ENCODE measurements around the gene MRPL51.
"Not testable (repeated sequence)": the region's sequence is repeated elsewhere in the genome, so short reads cannot be mapped to it uniquely, and the experiment has no call there.

Gene MRPL51

GRCh38 chr12:6532051-6532926 is 39.2 kb upstream of the MRPL51 start:
- no peak for DNase-seq (ENCODE audit: low read depth, low spot score)

GRCh38 chr12:6530576-6531260 is 37.7 kb upstream of the MRPL51 start:
- DNase-seq (ENCODE audit: low read depth, low spot score), result no peak

DNA sequence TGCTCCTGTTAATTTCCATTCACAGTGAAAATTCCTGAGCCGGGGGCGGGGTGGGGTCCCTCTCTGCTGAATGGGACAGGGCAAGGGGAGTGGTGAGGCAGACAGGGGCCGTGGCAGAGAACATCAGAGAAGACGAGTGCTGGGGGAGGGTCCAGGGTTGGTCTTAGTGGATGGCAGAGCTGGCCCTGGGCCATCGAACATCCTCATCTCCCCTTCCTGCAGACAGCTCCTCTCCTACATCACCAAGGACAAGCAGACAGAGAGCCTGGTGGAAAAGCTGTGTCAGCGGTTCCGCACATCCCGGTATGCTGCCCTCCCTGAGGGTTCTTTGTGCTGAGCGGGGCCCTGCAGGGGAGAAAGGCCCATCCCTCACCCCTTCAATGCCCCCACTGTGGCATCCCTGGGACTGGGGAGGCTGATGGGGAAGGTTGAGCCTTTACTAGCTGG is 36.3 kb upstream of the MRPL51 start:
- DNase-seq (ENCODE audit: low read depth, low spot score), result no peak

GRCh38 chr12:6528539-6529235 is 35.6 kb upstream of the MRPL51 start:
- no peak for DNase-seq (ENCODE audit: low read depth, low spot score)

DNA sequence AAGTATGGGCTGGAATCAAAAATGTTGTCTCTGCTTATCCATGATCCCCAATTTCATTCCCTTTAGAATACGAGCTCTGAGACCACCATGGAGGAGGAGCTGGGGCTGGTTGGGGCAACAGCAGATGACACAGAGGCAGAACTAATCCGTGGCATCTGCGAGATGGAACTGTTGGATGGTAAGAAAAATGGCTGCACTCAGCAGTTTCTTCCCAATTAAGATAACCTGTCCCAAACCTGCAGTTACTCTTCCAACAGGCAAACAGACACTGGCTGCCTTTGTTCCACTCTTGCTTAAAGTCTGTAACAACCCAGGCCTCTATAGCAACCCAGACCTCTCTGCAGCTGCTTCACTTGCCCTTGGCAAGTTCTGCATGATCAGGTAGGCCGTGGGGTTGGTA is 34.6 kb upstream of the MRPL51 start:
- no peak for DNase-seq (ENCODE audit: low read depth, low spot score)

GRCh38 chr12:6526766-6527525 is 33.9 kb upstream of the MRPL51 start:
- DNase-seq (ENCODE audit: low read depth, low spot score), result no peak

DNA sequence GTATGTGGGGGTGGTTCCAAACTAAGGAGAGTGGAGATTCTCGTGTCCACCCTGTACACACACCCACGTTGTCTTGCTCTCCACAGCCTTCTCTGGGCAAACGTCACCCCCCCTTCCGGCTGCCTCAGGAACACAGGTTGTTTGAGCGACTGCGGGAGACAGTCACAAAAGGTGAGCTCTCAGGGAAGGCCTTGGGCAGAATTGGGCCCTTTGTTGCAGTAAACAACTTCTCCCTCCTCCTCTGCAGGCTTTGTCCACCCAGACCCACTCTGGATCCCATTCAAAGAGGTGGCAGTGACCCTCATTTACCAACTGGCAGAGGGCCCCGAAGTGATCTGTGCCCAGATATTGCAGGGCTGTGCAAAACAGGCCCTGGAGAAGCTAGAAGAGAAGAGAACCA is 33.1 kb upstream of the MRPL51 start:
- DNase-seq (ENCODE audit: low read depth, low spot score), result no peak

GRCh38 chr12:6524648-6525047 is 31.6 kb upstream of the MRPL51 start:
- DNase-seq (ENCODE audit: low read depth, low spot score), result no peak

DNA sequence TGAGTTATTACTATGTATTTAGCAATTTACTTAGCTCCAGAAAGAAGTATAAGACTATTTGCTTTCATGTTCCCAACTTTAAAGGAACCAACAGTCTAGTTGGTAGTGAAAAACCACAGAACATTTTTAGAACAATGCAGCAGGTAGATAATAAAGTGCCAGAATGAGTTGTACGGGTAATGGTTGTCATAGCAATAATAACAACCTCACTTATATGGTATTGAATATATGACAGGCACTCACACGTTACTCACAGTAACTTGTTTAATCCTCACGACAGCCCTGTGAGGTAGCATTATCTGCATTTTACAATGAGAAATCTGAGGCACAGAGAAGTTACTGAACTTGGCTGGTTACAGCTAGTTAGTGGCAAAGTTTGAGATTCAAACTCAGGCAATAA is 30.6 kb upstream of the MRPL51 start:
- DNase-seq (ENCODE audit: low read depth, low spot score), result no peak

GRCh38 chr12:6522193-6522592 is 29.1 kb upstream of the MRPL51 start:
- DNase-seq (ENCODE audit: low read depth, low spot score), result no peak

GRCh38 chr12:6520186-6520585 is 27.1 kb upstream of the MRPL51 start:
- no peak for DNase-seq (ENCODE audit: low read depth, low spot score)

- no peak for DNase-seq (ENCODE audit: low read depth, low spot score)
Measured at GRCh38 chr12:6508087-6508486, 15.0 kb upstream of the MRPL51 start.

GRCh38 chr12:6507102-6507998 is 14.3 kb upstream of the MRPL51 start:
- peak; percentile 17 for DNase-seq (ENCODE audit: low read depth, low spot score)

- no peak for DNase-seq (ENCODE audit: low read depth, low spot score)
Measured at GRCh38 chr12:6500466-6500865, 7.4 kb upstream of the MRPL51 start.

DNA sequence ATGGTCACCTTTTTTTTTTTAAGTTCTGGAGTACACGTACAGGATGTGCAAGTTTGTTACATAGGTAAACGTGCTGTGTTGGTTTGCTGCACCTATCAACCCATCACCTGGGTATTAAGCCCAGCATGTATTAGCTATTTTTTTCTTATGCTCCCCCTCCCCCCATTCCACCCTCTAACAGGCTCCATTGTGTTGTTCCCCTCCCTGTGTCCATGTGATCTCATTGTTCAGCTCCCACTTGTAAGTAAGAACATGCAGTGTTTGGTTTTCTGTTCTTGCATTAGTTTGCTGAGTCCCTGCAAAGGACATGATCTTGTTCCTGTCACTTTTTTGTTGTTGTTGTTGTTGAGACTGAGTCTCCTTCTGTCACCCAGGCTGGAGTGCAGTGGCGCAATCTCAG is 4.2 kb upstream of the MRPL51 start:
- not testable (repeated sequence) for DNase-seq (ENCODE audit: low read depth, low spot score)

DNA sequence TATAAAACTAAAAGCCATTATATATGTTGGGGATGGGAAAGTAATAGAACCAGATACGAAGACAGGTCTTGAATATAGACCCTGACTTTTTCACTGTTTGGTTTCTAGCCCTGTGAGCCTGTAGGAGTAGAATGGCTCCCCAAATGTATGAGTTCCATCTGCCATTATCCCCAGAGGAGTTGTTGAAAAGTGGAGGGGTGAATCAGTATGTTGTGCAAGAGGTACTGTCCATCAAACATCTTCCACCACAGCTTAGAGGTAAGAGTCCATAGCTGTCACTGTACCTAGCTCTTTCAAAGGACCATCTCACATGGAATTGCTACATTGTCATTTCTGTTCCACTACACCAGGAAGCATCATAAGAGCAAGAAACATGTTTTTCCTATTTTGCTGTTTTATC is 1.9 kb upstream of the MRPL51 start:
- no peak for DNase-seq (ENCODE audit: low read depth, low spot score)

GRCh38 chr12:6494258-6494743 is 1.2 kb upstream of the MRPL51 start:
- DNase-seq (ENCODE audit: low read depth, low spot score), result no peak

DNA sequence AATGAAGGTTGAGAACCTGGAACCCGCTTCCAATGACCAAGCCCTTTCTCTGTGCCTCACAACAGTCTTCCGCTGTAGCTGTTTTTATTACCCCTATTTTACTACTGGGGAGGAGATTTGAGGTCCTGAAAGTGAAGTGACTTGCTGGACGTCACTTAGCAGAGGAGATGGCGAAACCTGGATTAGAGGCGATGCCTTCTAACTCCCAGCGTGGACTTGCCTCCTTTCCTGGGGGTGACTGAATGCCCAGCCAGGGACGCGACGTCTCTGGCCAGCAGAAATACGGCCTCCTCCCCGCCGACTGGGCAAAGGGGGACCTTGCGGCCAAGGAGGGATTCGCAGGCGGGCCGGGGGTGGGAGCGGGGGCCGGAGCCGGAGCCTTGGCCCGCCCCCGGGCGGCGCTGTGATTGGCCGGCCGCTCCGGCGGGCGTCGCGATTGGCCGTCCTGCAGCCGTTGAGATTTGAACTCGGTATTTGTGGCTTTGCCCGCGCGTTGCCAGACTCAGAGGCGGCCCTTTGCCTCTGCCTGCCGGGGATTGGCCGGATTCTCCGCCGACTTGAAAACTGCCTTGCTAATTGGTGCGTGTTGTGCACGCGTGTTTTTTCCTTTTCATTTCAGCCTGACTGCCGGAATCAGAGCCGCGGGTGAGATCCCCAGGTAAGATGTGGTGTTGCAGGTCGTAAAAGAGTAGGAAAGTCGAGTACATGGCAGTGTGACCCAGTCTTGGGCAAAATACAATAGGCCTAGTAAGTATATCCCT is 615 bp upstream of the MRPL51 start, which contains the start of gene NCAPD2:
Gene NCAPD2, plus strand, starts transcription at position 606 of the 761 bp plus-strand sequence. CDS start 997 bp downstream, outside the sequence.
- DNase-seq (ENCODE audit: low read depth, low spot score), result peak; percentile 80

DNA sequence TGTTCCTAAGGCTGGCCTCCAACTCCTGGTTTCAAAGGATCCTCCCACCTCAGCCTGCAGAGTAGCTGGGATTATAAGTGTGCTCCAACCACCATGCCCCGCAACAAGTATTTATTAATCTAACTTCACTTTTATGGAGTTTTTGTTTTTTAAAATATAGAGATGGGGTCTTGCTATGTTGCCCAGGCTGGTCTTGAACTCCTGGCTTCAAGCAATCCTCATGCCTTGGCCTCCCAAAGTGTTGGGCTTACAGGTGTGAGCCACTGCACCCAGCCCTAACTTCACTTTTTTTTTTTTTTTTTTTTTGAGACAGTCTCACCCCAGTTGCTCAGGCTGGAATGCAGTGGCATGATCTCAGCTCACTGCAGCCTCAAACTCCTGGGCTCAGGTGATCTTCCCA is 2.4 kb downstream of the MRPL51 start:
- DNase-seq (ENCODE audit: low read depth, low spot score), result not testable (repeated sequence)

GRCh38 chr12:6489449-6489848 is 3.6 kb downstream of the MRPL51 start:
- no peak for DNase-seq (ENCODE audit: low read depth, low spot score)

Measured in iPS DF 19.7 (cell line).